Neural cell (in vitro differentiated cells): ENCODE results near the gene GPR6. TPM values are rescaled to one million over a fixed set of nuclear protein-coding genes. Genes with fewer than 3 reads are reported as not detected.

Source experiments
- H2AFZ ChIP-seq: fragments of 200-600, 300-800 bp; sonication (generic), shearing (Covaris generic); 2 replicates; pipeline ENCODE4 v1.6.0; 2014; ENCODE audit warnings: low read depth, mild to moderate bottlenecking, antibody characterized with exemption, low read length, moderate library complexity
- H3F3A ChIP-seq: fragments of 200-600 bp; shearing (Covaris generic); 2 replicates; pipeline ENCODE4 v1.6.1; 2016; ENCODE audit warnings: mild to moderate bottlenecking, moderate library complexity, mixed read lengths, antibody characterized with exemption, low read length; ENCODE audit not compliant: insufficient read depth, poor library complexity, severe bottlenecking
- H3K27ac ChIP-seq: fragments of 200-600, 300-800 bp; sonication (generic), shearing (Covaris generic); 2 replicates; pipeline ENCODE4 v1.5.1; 2014; ENCODE audit warnings: mild to moderate bottlenecking, low read length, moderate library complexity
- H3K27me3 ChIP-seq: fragments of 300-800, 200-600 bp; sonication (generic), shearing (Covaris generic); 2 replicates; pipeline ENCODE4 v1.6.0; 2014; ENCODE audit warnings: mild to moderate bottlenecking, low read depth, low read length, moderate library complexity; ENCODE audit not compliant: insufficient read depth
- H3K36me3 ChIP-seq: fragments of 300-800, 200-600 bp; sonication (generic), shearing (Covaris generic); 2 replicates; pipeline ENCODE4 v1.5.1; 2014; ENCODE audit warnings: mild to moderate bottlenecking, antibody characterized with exemption, low read length, moderate library complexity; ENCODE audit not compliant: insufficient read depth
- H3K4me2 ChIP-seq: fragments of 300-800, 200-600 bp; sonication (generic), shearing (Covaris generic); 2 replicates; pipeline ENCODE4 v1.6.0; 2014; ENCODE audit warnings: mild to moderate bottlenecking, low read length
- H3K4me3 ChIP-seq: fragments of 300-800, 200-600 bp; sonication (generic), shearing (Covaris generic); 2 replicates; pipeline ENCODE4 v1.5.1; 2014; ENCODE audit warnings: mild to moderate bottlenecking, low read length, moderate library complexity
- H3K79me2 ChIP-seq: fragments of 200-600 bp; shearing (Covaris generic); replicated peaks from 2 replicates; pipeline ENCODE4 v1.6.0; 2014; ENCODE audit warnings: mild to moderate bottlenecking, low read length, moderate library complexity; ENCODE audit not compliant: insufficient read depth
- H3K9ac ChIP-seq: fragments of 300-800, 200-600 bp; sonication (generic), shearing (Covaris generic); 2 replicates; pipeline ENCODE4 v1.6.1; 2016; ENCODE audit warnings: mild to moderate bottlenecking, low read length, mixed read lengths
- H3K9me2 ChIP-seq: fragments of 200-600 bp; shearing (Covaris generic); 2 replicates; pipeline ENCODE4 v1.6.1; 2016; ENCODE audit warnings: mild to moderate bottlenecking, low read length, mixed read lengths; ENCODE audit not compliant: insufficient read depth
- H3K9me3 ChIP-seq: fragments of 200-600, 300-800 bp; sonication (generic), shearing (Covaris generic); 2 replicates; pipeline ENCODE4 v1.6.1; 2016; ENCODE audit warnings: mild to moderate bottlenecking, mixed run types, low read length, moderate library complexity, mixed read lengths
- H4K20me1 ChIP-seq: fragments of 200-600 bp; shearing (Covaris generic); 2 replicates; pipeline ENCODE4 v1.6.1; 2016; ENCODE audit warnings: mild to moderate bottlenecking, mixed run types; ENCODE audit not compliant: insufficient read depth
- CTCF ChIP-seq: fragments of 450-650 bp; IDR thresholded peaks from 2 replicates; pipeline ENCODE4 v1.5.1; 2014; ENCODE audit warnings: antibody characterized with exemption, mild to moderate bottlenecking, moderate library complexity; ENCODE audit not compliant: poor library complexity, severe bottlenecking
- EP300 ChIP-seq: fragments of 450-650 bp; conservative IDR thresholded peaks from 2 replicates; pipeline ENCODE4 v1.6.1; 2014; ENCODE audit warnings: antibody characterized with exemption, mild to moderate bottlenecking, moderate library complexity; ENCODE audit not compliant: poor library complexity, severe bottlenecking
- EZH2 ChIP-seq: fragments of 200-600, 300-800 bp; shearing (Covaris generic), sonication (generic); IDR thresholded peaks from 2 replicates; pipeline ENCODE4 v1.6.1; 2014; ENCODE audit warnings: antibody characterized with exemption, low read length, borderline replicate concordance, mild to moderate bottlenecking; ENCODE audit not compliant: insufficient read depth, poor library complexity, severe bottlenecking
- MXI1 ChIP-seq: fragments of 450-650 bp; conservative IDR thresholded peaks from 2 replicates; pipeline ENCODE4 v1.6.1; 2014; ENCODE audit warnings: antibody characterized with exemption, mild to moderate bottlenecking; ENCODE audit not compliant: poor library complexity, severe bottlenecking
- POLR2AphosphoS5 ChIP-seq: IDR thresholded peaks from 2 replicates; pipeline ENCODE4 v1.6.1; 2012
- RAD21 ChIP-seq: fragments of 450-650 bp; conservative IDR thresholded peaks from 2 replicates; pipeline ENCODE4 v1.6.1; 2014; ENCODE audit warnings: antibody characterized with exemption, mild to moderate bottlenecking, moderate library complexity
- REST ChIP-seq: IDR thresholded peaks from 2 replicates; pipeline ENCODE4 v1.6.1; 2012; ENCODE audit warnings: borderline replicate concordance
- TAF1 ChIP-seq: IDR thresholded peaks from 2 replicates; pipeline ENCODE4 v1.6.1; 2012; ENCODE audit warnings: low read depth
- polyA plus RNA-seq: library from polyadenylated mRNA; depleted of rRNA; stranded (reverse); fragments of >200 nt; gene quantifications from 2 replicates; pipeline ENCODE4 v1.2.3, GENCODE V29; 2014

The GPR6 gene
- polyA plus RNA-seq, 1 donor from 2014 or later = 1.4 TPM

- no peaks in the 10 kb centered on the region for H3K36me3 ChIP-seq
- no peaks in the 10 kb centered on the region for H3F3A ChIP-seq
- no peaks in the 10 kb centered on the region for H3K9me2 ChIP-seq
- no peak overlapping the region for H3K27ac ChIP-seq
- H3K79me2 ChIP-seq = no peaks in the 10 kb centered on the region
- no peak overlapping the region for H3K4me3 ChIP-seq
- no peak overlapping the region for H3K9ac ChIP-seq
- no peaks in the 10 kb centered on the region for H4K20me1 ChIP-seq
- no peaks in the 10 kb centered on the region for H3K9me3 ChIP-seq
- no peaks in the 10 kb centered on the region for H3K27me3 ChIP-seq
- no peak overlapping the region for H3K4me2 ChIP-seq
- TF ChIP-seq POLR2AphosphoS5 = no peak
- H2AFZ ChIP-seq = no peak overlapping the region
Observed at GRCh38 chr6:110015206-110015605, 37.1 kb downstream of the GPR6 start.

- Histone ChIP-seq H3F3A (no peaks in the 10 kb centered on the region), H2AFZ (no peak overlapping the region), H3K4me2 (no peak overlapping the region), H3K9ac (no peak overlapping the region), H3K79me2 (no peaks in the 10 kb centered on the region), H3K9me2 (no peaks in the 10 kb centered on the region), H4K20me1 (no peaks in the 10 kb centered on the region), H3K9me3 (no peaks in the 10 kb centered on the region), H3K27ac (no peak overlapping the region), H3K27me3 (no peaks in the 10 kb centered on the region), H3K4me3 (no peak overlapping the region), H3K36me3 (no peaks in the 10 kb centered on the region)
- TF ChIP-seq REST = no peak
- TF ChIP-seq TAF1 = no peak
- no peak for TF ChIP-seq EP300
- TF ChIP-seq MXI1 = no peak
- no peak for TF ChIP-seq RAD21
- no peak for TF ChIP-seq POLR2AphosphoS5
Observed at GRCh38 chr6:110017306-110017705, 39.2 kb downstream of the GPR6 start.

- Histone ChIP-seq H3K36me3 (no peaks in the 10 kb centered on the region), H3K27ac (no peak overlapping the region), H3K4me3 (no peak overlapping the region), H3K4me2 (no peak overlapping the region), H3F3A (no peaks in the 10 kb centered on the region), H3K9me2 (no peaks in the 10 kb centered on the region), H3K9me3 (no peaks in the 10 kb centered on the region), H3K9ac (no peak overlapping the region), H4K20me1 (no peaks in the 10 kb centered on the region), H3K79me2 (no peaks in the 10 kb centered on the region), H2AFZ (no peak overlapping the region), H3K27me3 (no peaks in the 10 kb centered on the region)
- TF ChIP-seq MXI1 = no peak
- no peak for TF ChIP-seq CTCF
- no peak for TF ChIP-seq POLR2AphosphoS5
- no peak for TF ChIP-seq EP300
- TF ChIP-seq EZH2 = no peak
- TF ChIP-seq REST = no peak
Observed at GRCh38 chr6:110017946-110018345, 39.8 kb downstream of the GPR6 start.
